HPDE6-E6E7 (cell line): Measurements from ENCODE around the gene PRR35.

Source experiments
- DNase-seq: peaks from one replicate; pipeline ENCODE4 v3.0.0; 2011; ENCODE audit warnings: missing footprints; ENCODE audit errors: extremely low spot score

PRR35 gene

DNA sequence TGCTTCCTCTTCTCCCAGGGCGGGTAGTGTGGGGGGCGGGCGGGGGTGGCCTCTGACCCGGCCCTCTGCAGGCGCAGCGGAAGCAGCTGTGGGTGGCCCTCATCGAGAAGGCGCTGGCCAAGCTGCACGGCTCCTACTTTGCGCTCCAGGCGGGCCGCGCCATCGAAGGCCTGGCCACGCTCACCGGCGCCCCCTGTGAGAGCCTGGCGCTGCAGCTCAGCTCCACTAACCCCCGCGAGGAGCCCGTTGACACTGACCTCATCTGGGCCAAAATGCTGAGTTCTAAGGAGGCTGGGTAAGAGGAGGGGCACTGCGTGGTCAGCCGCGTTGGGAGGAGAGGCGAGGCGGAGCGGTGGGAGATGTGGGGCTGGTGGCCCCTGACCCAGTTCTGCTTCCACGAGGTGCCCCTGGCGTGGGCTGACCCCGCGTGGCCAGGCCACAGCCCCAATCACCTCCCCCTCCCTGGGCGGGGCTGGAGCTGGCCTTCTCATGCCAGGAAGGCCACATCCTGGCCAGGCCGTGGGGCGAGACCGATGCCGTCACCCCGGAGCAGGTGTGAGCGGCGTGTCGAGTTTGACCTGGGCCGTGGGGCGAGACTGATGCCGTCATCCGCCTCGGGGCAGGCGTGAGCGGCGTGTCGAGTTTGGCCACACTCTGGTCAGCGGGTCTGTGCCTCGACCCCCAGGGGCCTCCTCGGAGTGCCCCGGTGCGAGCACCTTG, 10.5 kb upstream of the PRR35 start:
- no peak for DNase-seq

DNA sequence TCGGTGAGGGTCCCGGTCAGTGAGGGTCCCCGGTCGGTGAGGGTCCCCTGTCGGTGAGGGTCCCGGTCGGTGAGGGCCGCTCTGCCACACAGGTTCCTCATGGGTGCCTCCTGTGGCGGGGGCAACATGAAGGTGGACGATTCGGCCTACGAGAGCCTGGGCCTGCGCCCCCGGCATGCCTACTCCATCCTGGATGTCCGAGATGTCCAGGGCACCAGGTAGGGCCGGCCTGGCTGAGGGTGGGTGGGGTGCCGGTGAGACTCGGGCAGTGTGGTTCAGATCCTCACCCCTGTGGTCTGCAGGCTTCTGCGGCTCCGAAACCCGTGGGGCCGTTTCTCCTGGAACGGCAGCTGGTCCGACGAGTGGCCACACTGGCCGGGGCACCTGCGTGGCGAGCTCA, 9.0 kb upstream of the PRR35 start:
- DNase-seq, result no peak

DNA sequence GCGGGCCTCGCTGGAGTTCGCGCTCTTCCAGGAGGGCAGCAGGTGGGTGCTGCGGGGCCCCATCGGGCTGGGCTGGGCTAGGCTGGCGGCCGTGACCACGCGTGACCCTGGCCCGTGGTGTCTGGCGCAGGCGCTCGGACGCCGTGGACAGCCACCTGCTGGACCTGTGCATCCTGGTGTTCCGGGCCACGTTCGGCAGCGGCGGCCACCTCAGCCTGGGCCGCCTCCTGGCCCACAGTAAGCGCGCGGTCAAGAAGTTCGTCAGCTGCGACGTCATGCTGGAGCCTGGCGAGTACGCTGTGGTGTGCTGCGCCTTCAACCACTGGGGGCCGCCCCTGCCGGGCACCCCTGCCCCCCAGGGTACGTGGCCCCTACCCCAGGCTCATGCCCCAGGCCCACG, 8.0 kb upstream of the PRR35 start:
- no peak for DNase-seq

DNA sequence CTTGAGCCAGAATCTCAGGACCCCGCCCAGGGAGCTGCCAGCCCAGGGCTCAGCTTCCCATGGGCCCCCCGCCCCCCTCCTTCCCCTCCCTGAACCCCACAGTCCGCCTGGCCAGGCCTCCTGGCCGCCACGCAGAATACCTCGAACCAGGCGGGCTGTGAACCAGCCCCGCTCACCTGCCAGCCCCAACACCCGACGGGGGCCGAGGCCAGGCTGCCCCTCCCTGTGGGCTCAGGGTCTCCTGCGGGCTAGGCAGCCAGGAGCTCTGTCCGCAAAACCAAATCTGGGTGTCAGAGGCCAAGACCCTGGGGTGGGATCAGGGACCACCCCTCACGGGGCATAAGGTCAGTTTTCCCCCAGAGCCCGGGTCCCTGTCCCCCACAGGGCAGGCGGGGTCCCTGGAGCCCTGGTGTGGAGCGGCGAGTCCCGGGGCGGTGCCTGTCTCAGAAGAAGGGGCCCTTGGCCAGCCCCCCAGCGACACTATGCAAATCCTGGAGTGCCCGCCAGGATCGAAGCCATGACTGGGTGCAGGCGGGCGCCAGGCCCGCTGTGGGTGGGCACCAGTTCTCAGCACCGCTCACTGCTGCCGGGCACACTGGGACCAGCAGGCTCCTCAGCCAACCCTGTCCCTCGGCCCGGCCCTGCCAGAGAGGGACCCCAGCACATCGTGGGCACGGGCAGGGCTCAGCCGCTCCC, 6.4 kb upstream of the PRR35 start:
- no peak for DNase-seq

DNA sequence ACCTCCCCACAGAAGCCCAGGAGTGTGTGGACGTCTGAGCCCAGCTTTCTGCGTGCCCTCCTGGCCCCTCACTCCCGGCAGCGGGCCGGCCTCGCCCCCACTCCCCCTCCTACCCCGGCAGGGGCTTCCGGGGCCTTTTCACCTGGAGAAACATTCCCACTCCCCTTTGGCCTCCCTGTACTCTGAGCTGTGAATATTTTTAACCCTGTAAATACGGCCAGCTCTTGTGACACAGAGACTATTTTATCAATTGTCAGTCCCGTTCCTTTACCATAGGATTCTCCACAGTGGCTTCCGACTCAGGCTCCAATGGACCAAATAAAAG, 5.9 kb upstream of the PRR35 start:
- DNase-seq, result no peak

DNA sequence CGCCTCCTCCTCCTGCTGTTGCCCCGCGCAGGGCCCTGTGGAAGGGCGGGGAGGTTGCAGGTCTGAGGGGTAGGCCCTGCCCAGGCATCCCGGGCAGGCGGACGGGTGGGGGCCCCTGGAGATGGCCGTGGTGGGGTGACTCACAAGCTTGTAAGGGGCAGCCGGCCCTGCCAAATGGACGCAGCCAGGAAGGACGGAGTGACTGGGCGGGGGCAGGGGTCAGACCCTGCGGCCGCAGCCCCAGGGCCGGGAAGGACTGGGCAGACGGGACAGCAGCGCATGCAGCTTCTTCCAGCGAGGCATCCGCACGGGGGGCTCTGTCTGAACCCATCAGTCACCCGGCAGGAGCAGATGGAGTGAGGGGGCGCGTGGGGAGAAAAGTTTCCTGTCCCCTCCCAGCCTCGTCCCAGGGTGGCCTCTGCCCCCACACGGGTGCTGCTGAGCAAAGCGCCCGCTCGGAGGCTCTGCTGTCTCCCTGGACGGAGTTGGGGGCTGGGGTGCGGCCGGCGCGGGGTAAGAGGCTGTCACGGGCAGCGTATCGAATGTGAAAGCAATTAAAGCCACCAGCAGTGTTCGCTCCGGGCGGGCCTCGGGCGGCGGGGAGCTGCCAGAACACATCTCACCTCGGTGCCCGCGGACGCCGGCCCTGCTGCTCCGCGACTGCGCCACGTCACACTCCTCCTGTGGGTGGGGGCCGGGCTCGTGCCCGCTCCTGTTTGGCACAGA, 5.4 kb upstream of the PRR35 start:
- DNase-seq, result peak; percentile 83

- no peak for DNase-seq
Measured at GRCh38 chr16:555528-556473, 4.4 kb upstream of the PRR35 start.

DNA sequence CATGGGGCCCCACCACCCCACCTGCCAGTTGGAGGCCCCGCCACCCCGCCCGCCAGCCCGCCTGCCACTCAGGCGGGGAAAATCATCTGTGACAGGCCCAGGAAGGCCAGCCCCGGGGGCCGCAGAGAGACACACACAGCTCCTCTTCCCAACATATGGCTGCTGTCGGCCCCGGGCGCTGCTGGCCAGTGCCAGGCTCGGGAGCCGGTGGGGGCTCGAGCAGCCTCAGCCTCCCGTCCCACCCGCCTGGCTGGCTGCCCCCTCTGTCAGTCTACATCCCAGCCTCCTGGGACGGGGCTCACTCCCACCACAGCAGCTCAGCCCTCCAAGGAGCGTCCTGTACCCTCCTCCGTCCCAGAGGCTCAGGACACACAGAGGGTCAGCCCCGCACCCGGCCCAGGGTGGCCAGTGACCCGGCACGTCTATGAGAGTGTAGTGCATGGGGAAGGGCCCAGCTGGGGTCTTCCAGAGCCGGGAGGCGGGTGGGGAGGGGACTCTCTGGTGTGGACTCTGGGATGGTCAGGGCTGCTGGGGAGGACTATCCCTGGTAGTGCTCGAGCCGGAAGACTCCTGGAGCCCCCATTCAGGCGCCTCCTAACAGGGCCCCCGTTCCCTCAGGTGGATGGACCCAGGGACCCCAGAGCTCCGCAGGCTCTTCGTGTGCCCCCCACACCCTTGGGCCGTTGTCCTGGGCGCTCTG, 3.6 kb upstream of the PRR35 start:
- DNase-seq, result no peak

GRCh38 chr16:557463-558297, 2.5 kb upstream of the PRR35 start:
- DNase-seq, result no peak

GRCh38 chr16:558298-559020, 1.7 kb upstream of the PRR35 start:
- no peak for DNase-seq

- DNase-seq, result no peak
Measured at GRCh38 chr16:559021-559380, 1.2 kb upstream of the PRR35 start.

DNA sequence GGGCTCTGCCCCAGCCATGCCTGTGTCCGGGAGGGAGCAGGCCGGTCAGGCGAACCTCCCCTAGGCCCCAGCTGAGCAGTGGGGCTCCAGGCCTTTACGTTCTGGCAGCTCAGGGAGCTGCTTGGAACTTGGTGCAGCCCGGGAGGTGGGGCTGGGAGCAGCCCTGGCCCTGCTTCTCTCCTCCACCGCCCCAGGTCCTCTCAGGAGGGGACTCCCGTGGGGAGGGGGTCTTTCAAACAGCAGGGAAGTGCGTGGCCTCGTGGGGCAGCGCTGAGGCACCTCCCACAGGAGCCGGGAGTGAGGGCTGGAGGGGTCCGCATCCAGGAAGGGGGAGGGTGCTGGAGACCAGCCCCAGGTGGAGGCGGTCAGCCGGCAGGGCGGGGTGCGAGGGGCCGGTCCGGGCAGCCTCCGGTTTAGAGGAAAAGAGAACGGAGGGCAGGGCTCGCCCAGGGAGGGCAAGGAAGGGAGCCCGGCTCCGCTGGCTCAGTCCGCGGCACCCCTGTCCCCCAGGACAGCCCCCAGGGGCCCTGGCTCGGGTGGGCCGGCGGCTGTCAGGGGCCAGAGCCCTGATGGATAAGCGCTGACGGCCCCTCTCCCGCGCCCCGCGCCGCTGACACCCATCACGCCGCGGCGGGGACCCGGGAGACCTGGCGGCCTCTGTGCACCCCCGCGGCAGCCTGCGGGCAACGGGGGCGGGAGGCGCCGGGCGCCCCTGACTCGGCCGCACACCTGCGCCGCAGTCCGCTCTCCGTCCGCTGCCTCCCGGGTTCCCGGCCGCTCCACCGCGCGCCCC, 587 bp upstream of the PRR35 start:
- DNase-seq, result no peak

GRCh38 chr16:560701-561412, 663 bp downstream of the PRR35 start:
- no peak for DNase-seq

DNA sequence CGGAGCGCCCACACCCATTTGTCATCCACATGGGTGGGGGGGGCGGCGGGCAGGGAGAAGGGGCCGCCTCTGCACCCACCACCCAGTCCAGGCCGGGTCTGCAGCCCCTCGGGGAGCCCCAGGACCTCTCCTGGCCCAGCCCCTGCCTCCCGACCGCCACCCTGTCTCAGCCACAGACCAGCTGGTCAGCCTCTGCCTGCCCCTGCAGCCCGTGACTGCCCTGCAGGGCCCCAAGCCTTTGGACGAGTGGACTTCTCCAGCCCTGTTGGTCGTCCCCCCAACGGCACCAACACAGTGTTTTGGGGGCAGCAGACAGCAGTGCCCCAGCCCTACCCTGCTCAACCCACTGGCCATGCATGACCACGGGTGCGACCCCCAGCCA, 1.2 kb downstream of the PRR35 start:
- no peak for DNase-seq

DNA sequence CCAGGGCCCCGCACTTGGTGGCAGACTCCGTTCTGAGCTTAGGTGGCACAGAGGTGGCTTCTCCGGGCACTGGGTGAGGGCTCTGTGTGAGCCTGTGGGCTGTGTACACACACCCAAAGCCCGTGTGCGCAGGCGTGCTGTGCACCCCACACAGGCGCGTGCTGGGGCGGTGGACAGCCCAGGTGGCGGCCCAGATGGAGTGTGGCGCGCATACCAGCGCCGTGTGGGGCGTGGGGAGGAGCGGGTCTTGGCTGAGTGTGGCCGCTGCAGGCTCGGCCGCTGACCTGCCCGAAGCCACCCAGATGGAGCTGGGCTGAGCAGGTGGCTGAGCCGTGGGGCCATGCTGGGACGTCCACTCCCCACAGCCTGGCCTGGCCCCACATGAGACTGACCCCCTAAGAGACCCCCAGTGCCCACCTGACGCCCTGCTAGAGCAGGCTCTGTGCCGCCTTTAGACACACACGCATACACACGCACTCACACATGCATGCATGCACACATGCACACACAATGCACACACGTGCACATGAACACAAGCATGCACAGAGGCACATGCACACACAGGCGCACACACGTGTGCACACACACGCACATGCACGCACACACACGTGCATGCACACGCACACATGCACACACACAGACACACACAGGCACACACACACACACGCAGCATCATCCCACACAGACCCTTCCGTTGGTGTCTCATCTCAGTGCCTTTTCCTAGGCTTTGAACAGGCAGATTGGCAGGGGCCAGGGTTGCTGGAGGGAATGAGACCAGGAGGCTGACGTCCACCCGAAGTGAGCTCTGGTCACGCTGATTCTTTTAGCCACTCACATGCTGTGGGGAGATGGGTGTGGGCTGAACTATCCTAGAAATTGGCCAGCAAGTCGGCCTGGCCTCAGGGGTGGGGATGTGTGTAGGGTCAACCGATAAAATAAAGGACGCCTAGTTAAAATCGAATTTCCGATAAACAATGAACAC, 2.1 kb downstream of the PRR35 start:
- no peak for DNase-seq

- no peak for DNase-seq
Measured at GRCh38 chr16:563072-563644, 3.0 kb downstream of the PRR35 start.
